Neuron (in vitro differentiated cells): ENCODE measurements around the gene ALAS1.
"Not testable (repeated sequence)": the region's sequence is repeated elsewhere in the genome, so short reads cannot be mapped to it uniquely, and the experiment has no call there.

ENCODE experiments used
- H2AFZ ChIP-seq: one replicate; pipeline ENCODE4 v1.6.1; 2013; ENCODE audit warnings: low read depth, mild to moderate bottlenecking, inconsistent platforms, low read length, moderate library complexity
- H3K27me3 ChIP-seq: one replicate; pipeline ENCODE4 v1.6.1; 2013; ENCODE audit warnings: low read length; ENCODE audit not compliant: insufficient read depth
- H3K36me3 ChIP-seq: one replicate; pipeline ENCODE4 v1.6.1; 2013; ENCODE audit warnings: low read length; ENCODE audit not compliant: insufficient read depth
- H3K4me1 ChIP-seq: one replicate; pipeline ENCODE4 v1.6.1; 2013; ENCODE audit warnings: low read length; ENCODE audit not compliant: insufficient read depth
- H3K4me3 ChIP-seq: 2 replicates; pipeline ENCODE4 v1.5.1; 2013; ENCODE audit warnings: mild to moderate bottlenecking, low read length, moderate library complexity
- H3K9me3 ChIP-seq: one replicate; pipeline ENCODE4 v1.6.1; 2013; ENCODE audit warnings: low read length

The ALAS1 gene

GRCh38 chr3:52197842-52198625, at the start of gene ALAS1:
TSS of gene ALAS1 (plus strand) at chr3:52198160. CDS start at chr3:52199242, 1,082 bp downstream.
- H3K36me3 ChIP-seq, result peaks cover 29% of the 10 kb centered on the region
- H3K4me1 ChIP-seq, result peaks cover 14% of the 10 kb centered on the region
- peak within 1 kb of the TSS; percentile 81 for H2AFZ ChIP-seq
- peak within 1 kb of the TSS; percentile 66 for H3K4me3 ChIP-seq
- no peaks in the 10 kb centered on the region for H3K9me3 ChIP-seq
- peaks cover 4% of the 10 kb centered on the region for H3K27me3 ChIP-seq

- Histone ChIP-seq H3K9me3 (no peaks in the 10 kb centered on the region), H3K36me3 (peaks cover 39% of the 10 kb centered on the region), H3K4me3 (no peak overlapping the region), H2AFZ (no peak overlapping the region), H3K4me1 (peaks cover 11% of the 10 kb centered on the region), H3K27me3 (no peaks in the 10 kb centered on the region)
Measured at GRCh38 chr3:52149021-52149420, 48.9 kb upstream of the ALAS1 start.

GRCh38 chr3:52149726-52150125, 48.2 kb upstream of the ALAS1 start:
- Histone ChIP-seq H3K9me3 (no peaks in the 10 kb centered on the region), H3K4me3 (no peak overlapping the region), H3K36me3 (peaks cover 39% of the 10 kb centered on the region), H2AFZ (no peak overlapping the region), H3K27me3 (no peaks in the 10 kb centered on the region), H3K4me1 (peaks cover 9% of the 10 kb centered on the region)

GRCh38 chr3:52150357-52150756, 47.6 kb upstream of the ALAS1 start:
- no peaks in the 10 kb centered on the region for H3K27me3 ChIP-seq
- H3K4me3 ChIP-seq, result no peak overlapping the region

GRCh38 chr3:52150860-52151259, 47.1 kb upstream of the ALAS1 start:
- Histone ChIP-seq H3K9me3 (no peaks in the 10 kb centered on the region), H3K4me1 (peaks cover 9% of the 10 kb centered on the region), H3K27me3 (no peaks in the 10 kb centered on the region), H3K36me3 (peaks cover 31% of the 10 kb centered on the region), H3K4me3 (no peak overlapping the region), H2AFZ (no peak overlapping the region)

More at GRCh38 chr3:52150357-52150756, 47.6 kb upstream of the ALAS1 start:
- H3K9me3 ChIP-seq, result no peaks in the 10 kb centered on the region
- H3K4me1 ChIP-seq, result peaks cover 9% of the 10 kb centered on the region
- peaks cover 36% of the 10 kb centered on the region for H3K36me3 ChIP-seq
- no peak overlapping the region for H2AFZ ChIP-seq

- H3K36me3 ChIP-seq, result peaks cover 21% of the 10 kb centered on the region
- not testable (repeated sequence) for H2AFZ ChIP-seq, H3K4me3 ChIP-seq
Measured at GRCh38 chr3:52151991-52152390, 46.0 kb upstream of the ALAS1 start.

GRCh38 chr3:52153389-52154096, 44.4 kb upstream of the ALAS1 start:
- peaks cover 9% of the 10 kb centered on the region for H3K4me1 ChIP-seq
- no peaks in the 10 kb centered on the region for H3K27me3 ChIP-seq
- peaks cover 14% of the 10 kb centered on the region for H3K36me3 ChIP-seq
- H3K4me3 ChIP-seq, result peak overlapping the region; percentile 56
- H3K9me3 ChIP-seq, result no peaks in the 10 kb centered on the region
- H2AFZ ChIP-seq, result peak overlapping the region; percentile 92

More at GRCh38 chr3:52151991-52152390, 46.0 kb upstream of the ALAS1 start:
- not testable (repeated sequence) for H3K4me1 ChIP-seq, H3K27me3 ChIP-seq, H3K9me3 ChIP-seq

- Histone ChIP-seq H3K4me1 (peaks cover 9% of the 10 kb centered on the region), H3K4me3 (peak within 1 kb of the TSS; percentile 56), H3K27me3 (no peaks in the 10 kb centered on the region), H3K9me3 (no peaks in the 10 kb centered on the region), H3K36me3 (peaks cover 5% of the 10 kb centered on the region), H2AFZ (peak within 1 kb of the TSS; percentile 92)
Measured at GRCh38 chr3:52154135-52155094, 43.5 kb upstream of the ALAS1 start, which contains the start of gene POC1A. TSS of gene POC1A (minus strand) at chr3:52154423. CDS start at chr3:52154372, 51 bp downstream.

- H3K36me3 ChIP-seq, result no peaks in the 10 kb centered on the region
- no peaks in the 10 kb centered on the region for H3K27me3 ChIP-seq
- H2AFZ ChIP-seq, result no peak overlapping the region
- H3K4me1 ChIP-seq, result peaks cover 9% of the 10 kb centered on the region
- H3K9me3 ChIP-seq, result no peaks in the 10 kb centered on the region
- H3K4me3 ChIP-seq, result no peak overlapping the region
Measured at GRCh38 chr3:52155912-52156311, 42.0 kb upstream of the ALAS1 start.

- no peaks in the 10 kb centered on the region for H3K27me3 ChIP-seq
- no peaks in the 10 kb centered on the region for H3K36me3 ChIP-seq
- H3K4me3 ChIP-seq, result no peak overlapping the region
- no peaks in the 10 kb centered on the region for H3K9me3 ChIP-seq
- H3K4me1 ChIP-seq, result no peaks in the 10 kb centered on the region
- H2AFZ ChIP-seq, result no peak overlapping the region
Measured at GRCh38 chr3:52159503-52159902, 38.5 kb upstream of the ALAS1 start.

- Histone ChIP-seq H3K4me1 (no peaks in the 10 kb centered on the region), H3K27me3 (no peaks in the 10 kb centered on the region)
Measured at GRCh38 chr3:52162250-52162872, 35.6 kb upstream of the ALAS1 start.

GRCh38 chr3:52167240-52167639, 30.7 kb upstream of the ALAS1 start:
- H3K9me3 ChIP-seq, result no peaks in the 10 kb centered on the region
- no peak overlapping the region for H3K4me3 ChIP-seq
- H2AFZ ChIP-seq, result no peak overlapping the region
- no peaks in the 10 kb centered on the region for H3K4me1 ChIP-seq
- H3K27me3 ChIP-seq, result peaks cover 15% of the 10 kb centered on the region
- H3K36me3 ChIP-seq, result no peaks in the 10 kb centered on the region

More at GRCh38 chr3:52162250-52162872, 35.6 kb upstream of the ALAS1 start:
- Histone ChIP-seq H3K36me3 (no peaks in the 10 kb centered on the region), H3K9me3 (no peaks in the 10 kb centered on the region), H2AFZ (no peak overlapping the region), H3K4me3 (no peak overlapping the region)
